Measurements from ENCODE around the gene PRPF19. TPM values are rescaled to one million over a fixed set of nuclear protein-coding genes. Genes with fewer than 3 reads are reported as not detected.

PRPF19 gene
- total and polyA plus RNA-seq, 7 donors = 37.1 to 92.3 (median 41.2) TPM

DNA sequence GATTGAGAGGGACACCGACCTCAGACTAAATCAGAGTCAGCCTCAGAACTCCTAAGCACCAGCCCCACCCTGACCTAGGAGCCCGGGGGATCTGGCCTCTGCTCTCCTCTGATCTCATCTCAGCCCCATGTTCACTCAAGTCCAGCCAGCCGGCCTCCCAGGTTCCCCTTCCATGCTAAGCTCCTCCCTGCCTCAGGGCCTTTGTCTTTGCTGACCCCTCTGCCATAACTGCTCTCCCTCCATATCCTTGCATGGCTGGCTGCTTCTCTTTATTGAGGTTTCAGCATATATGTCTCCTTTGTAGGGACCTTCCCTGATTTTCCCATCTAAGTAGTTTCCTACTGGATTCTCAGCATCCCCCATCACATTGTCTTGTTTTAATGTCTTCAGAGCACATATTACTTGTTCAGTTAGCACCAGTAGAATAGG, 46.4 kb upstream of the PRPF19 start:
- peak overlapping the region; percentile 79 to 87 (median 82) for H3K27ac ChIP-seq
- no peaks in the 10 kb centered on the region for H3K27me3 ChIP-seq
- DNase-seq = no peak
- H3K36me3 ChIP-seq = no peaks in the 10 kb centered on the region
- intact Hi-C loops (cut with DNase I) = no loop called here
- WGBS, 2 donors = 30 to 36% methylated on average over 3 of the region's 3 CpGs
- peak overlapping the region in 3 of 4 donors; percentile 51 to 59 (median 57) for H3K4me3 ChIP-seq
- TF ChIP-seq CTCF (IDR thresholded peaks at IDR 0.05) (no peak), POLR2A (IDR thresholded peaks at IDR 0.05) (no peak), POLR2AphosphoS5 (IDR thresholded peaks at IDR 0.05) (no peak), EP300 (IDR thresholded peaks at IDR 0.05) (no peak)
- no peaks in the 10 kb centered on the region for H3K9me3 ChIP-seq
- H3K4me1 ChIP-seq = peaks cover 0 to 29% (median 24%) of the 10 kb centered on the region in 4 donors

GRCh38 chr11:60951904-60952741, 45.7 kb upstream of the PRPF19 start, which contains the start of gene SLC15A3:
Gene SLC15A3, minus strand, starts transcription at chr11:60952176. Its CDS starts 625 bp downstream, at chr11:60951551.
- Histone ChIP-seq H3K36me3 (no peaks in the 10 kb centered on the region), H3K27me3 (no peaks in the 10 kb centered on the region), H3K4me3 (peak within 1 kb of the TSS; percentile 39 to 59 (median 54)), H3K9me3 (no peaks in the 10 kb centered on the region), H3K27ac (peak within 1 kb of the TSS; percentile 79 to 87 (median 82)), H3K4me1 (peaks cover 0 to 31% (median 25%) of the 10 kb centered on the region in 4 donors)
- 14 to 22% methylated on average over 23 of the region's 23 CpGs for WGBS, 2 donors
- intact Hi-C loops (cut with DNase I) = loop anchor here (2.0 kb wide), 1 partner anchor 37 kb away; the partner anchor contains the start of gene TMEM109
- DNase-seq = peak; percentile 87
- no peak for TF ChIP-seq POLR2A (IDR thresholded peaks at IDR 0.05)
- peak in 2 of 4 donors; percentile 36 to 49 for TF ChIP-seq POLR2AphosphoS5 (IDR thresholded peaks at IDR 0.05)
- no peak for TF ChIP-seq EP300 (IDR thresholded peaks at IDR 0.05)

DNA sequence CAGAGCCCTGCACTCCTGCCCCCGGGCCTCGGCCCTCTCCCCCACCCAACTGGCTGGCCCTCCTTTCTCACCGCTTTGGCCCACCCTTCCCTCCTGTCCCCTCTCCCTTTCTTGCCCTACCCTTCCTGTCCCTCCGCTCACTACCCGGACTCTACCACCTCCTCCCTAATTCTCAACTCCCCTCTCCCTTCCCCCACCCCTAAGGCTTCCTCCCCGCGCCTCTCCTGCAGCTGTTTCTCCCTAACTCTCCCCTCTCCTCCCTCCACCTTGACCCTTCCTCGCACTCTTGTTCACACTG, 45.2 kb upstream of the PRPF19 start:
- TF ChIP-seq POLR2AphosphoS5 (IDR thresholded peaks at IDR 0.05) (no peak), EP300 (IDR thresholded peaks at IDR 0.05) (no peak), CTCF (IDR thresholded peaks at IDR 0.05) (no peak), POLR2A (IDR thresholded peaks at IDR 0.05) (no peak)
- H3K27me3 ChIP-seq = no peaks in the 10 kb centered on the region
- WGBS, 2 donors = 14 to 34% methylated on average over 8 of the region's 8 CpGs
- H3K27ac ChIP-seq = peak overlapping the region; percentile 79 to 87 (median 82)
- H3K4me1 ChIP-seq = peaks cover 0 to 31% (median 25%) of the 10 kb centered on the region in 4 donors
- no peaks in the 10 kb centered on the region for H3K9me3 ChIP-seq
- DNase-seq = no peak
- peak overlapping the region; percentile 39 to 59 (median 54) for H3K4me3 ChIP-seq
- H3K36me3 ChIP-seq = peaks cover 0 to 2% (median 0%) of the 10 kb centered on the region in 4 donors
- intact Hi-C loops (cut with DNase I) = loop anchor here (2.0 kb wide), 1 partner anchor 37 kb away; the partner anchor contains the start of gene TMEM109

- Histone ChIP-seq H3K27ac (peak overlapping the region; percentile 79 to 87 (median 82)), H3K4me1 (peaks cover 0 to 31% (median 25%) of the 10 kb centered on the region in 4 donors), H3K36me3 (peaks cover 0 to 7% (median 0%) of the 10 kb centered on the region in 4 donors), H3K4me3 (peak overlapping the region; percentile 39 to 59 (median 54)), H3K9me3 (no peaks in the 10 kb centered on the region), H3K27me3 (no peaks in the 10 kb centered on the region)
- no peak for DNase-seq
- WGBS, 2 donors = 11 to 30% methylated on average over 86 of the region's 86 CpGs
- intact Hi-C loops (cut with DNase I) = loop anchor here (2.0 kb wide), 1 partner anchor 36 kb away; the partner anchor contains the start of gene TMEM109
- TF ChIP-seq POLR2A (IDR thresholded peaks at IDR 0.05) = no peak
- TF ChIP-seq EP300 (IDR thresholded peaks at IDR 0.05) = no peak
- no peak for TF ChIP-seq CTCF (IDR thresholded peaks at IDR 0.05)
- no peak for TF ChIP-seq POLR2AphosphoS5 (IDR thresholded peaks at IDR 0.05)
Observed at GRCh38 chr11:60950933-60951605, 44.7 kb upstream of the PRPF19 start.
